DMS79 (cell line): ENCODE data around the gene ITFG1.

Source experiments
- DNase-seq: peaks from one replicate; lab custom pipeline; 2025; lab: John Stamatoyannopoulos, UW

Gene ITFG1

DNA sequence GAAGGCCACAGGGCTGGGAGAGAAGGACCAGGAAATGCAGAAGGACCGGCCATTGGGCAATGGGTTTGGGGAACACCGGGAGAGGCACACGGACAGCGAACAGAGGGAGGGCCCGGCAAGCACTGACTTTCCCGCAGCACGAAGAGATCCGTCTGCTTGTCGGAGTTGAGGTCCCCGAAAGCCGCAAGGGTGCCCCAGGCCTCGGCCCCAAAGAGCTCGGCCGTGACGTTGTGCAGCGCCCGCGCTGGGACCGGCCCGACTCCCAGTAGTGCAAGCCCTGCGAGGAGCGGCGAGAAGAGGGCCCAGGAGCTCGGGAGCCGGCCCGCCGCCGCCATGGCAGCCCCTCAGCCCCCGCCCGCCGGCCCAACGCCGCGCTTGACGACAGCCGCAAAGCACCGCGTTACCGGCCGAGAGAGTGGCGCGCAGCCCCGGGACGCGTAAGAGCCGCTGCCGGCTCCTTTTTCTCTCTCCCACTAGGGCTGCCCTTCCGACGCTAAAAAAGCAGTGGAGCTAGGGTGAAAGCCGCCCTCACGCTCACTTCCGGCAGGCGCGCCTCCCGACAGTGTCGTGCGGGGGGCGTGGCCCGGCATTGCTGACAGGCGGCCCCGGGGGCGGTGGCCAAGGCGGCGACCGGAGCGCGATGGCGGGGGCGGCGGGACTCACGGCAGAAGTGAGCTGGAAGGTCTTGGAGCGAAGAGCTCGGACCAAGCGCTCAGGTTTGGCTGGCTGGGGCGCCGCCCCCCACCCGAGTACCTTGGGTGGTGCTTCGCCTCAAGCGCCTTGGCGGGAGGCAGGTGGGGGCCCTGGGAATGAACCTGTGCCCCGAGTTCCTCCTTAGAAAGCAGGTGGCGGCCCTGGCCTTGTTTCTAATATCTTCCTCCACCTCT lies at the start of gene ITFG1, which contains the start of gene PHKB:
Gene ITFG1, minus strand, starts transcription at position 353 of the 887 bp plus-strand sequence. Its CDS starts 18 bp downstream, at position 335.
Gene PHKB, plus strand, starts transcription at position 621 of the 887 bp plus-strand sequence. Its CDS starts 20 bp downstream, at position 641.
- DNase-seq = peak; percentile 58

DNA sequence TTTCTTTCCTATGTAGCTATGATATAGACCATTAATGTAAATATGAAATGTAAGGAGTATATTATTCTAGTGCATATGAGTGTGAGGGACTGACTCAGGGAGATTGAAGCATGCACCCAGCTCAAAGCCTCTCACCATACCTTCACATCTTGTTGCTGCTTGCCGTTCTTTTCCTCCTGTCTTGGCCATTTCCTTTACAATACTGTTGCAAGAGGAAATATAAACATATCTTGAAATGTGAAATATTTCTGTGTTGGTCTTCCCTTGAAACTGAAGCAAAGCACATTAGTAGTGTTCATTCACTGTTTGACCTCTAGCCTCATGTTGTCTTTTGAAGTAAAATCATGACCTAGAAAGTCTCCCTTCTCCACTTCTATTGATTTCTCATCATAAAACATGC lies 46.8 kb upstream of the ITFG1 start:
- no peak for DNase-seq

DNA sequence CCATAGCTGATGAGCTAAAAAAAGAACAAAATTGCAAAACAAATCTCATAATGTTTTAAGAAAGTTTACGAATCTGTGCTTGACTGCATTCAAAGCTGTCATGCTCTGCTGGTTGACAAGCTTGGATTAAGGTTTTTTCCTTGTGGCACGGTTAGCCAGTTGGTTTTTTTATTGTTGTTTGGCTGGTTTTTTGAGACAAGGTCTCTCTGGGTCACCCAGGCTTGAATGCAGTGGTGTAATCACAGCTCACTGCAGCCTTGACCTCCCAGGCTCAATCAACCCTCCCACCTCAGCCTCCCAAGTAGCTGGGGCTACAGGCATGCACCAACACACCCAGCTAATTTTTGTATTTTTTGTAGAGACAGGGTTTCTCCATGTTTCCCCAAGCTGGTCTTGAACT lies 45.9 kb upstream of the ITFG1 start:
- no peak for DNase-seq

DNA sequence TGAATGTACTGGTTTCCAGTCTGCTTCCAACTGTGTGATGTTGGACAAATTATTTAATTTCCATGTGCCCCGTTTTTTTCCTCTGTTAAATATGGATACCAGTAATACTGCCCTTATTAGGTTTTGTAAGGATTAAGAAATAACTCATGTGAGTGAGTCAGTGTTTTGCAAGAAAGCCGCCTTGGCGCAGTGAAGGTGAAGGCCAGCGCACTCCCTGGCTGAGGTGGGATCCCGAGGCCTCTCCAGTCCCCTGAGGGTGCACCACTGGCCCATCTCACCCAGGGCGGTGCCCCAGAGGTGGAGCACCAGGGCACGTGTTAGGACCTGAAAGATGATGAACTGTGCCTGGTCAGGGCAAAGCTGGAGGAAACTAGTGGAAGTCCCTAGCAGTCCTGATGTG lies 43.7 kb upstream of the ITFG1 start:
- DNase-seq = no peak

- no peak for DNase-seq
These were observed 43.1 kb upstream of the ITFG1 start for GRCh38 chr16:47503936-47504335.

- no peak for DNase-seq
These were observed 38.9 kb upstream of the ITFG1 start for GRCh38 chr16:47499700-47500264.

DNA sequence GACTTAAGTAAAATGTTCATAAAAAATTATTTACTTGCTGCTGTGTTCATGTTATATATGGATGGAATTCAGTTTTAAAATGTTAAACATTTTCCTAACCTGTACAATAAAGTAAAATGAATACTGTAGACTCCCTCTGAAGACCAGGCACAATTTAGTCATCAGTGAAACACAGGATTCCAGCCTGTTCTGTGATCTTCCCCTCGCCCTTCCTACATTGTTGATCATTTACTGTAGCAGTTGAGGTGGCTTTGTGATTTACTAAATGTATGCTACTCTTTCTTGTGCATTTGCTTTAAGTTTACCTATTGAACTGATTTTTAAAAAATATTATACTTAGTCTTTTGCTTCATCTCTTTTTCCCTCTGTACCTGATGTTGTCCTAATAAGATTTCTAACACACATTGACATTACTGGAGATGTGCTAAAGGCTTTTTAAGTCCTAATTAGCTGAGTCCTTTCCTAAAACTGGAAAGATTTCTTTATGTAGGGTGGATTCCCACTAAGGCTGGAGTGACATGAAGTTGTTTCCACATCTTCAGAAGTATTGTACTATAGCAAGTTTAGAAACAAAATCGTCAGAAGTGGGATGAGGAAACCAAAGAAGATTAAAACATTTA lies 38.3 kb upstream of the ITFG1 start:
- DNase-seq = no peak

DNA sequence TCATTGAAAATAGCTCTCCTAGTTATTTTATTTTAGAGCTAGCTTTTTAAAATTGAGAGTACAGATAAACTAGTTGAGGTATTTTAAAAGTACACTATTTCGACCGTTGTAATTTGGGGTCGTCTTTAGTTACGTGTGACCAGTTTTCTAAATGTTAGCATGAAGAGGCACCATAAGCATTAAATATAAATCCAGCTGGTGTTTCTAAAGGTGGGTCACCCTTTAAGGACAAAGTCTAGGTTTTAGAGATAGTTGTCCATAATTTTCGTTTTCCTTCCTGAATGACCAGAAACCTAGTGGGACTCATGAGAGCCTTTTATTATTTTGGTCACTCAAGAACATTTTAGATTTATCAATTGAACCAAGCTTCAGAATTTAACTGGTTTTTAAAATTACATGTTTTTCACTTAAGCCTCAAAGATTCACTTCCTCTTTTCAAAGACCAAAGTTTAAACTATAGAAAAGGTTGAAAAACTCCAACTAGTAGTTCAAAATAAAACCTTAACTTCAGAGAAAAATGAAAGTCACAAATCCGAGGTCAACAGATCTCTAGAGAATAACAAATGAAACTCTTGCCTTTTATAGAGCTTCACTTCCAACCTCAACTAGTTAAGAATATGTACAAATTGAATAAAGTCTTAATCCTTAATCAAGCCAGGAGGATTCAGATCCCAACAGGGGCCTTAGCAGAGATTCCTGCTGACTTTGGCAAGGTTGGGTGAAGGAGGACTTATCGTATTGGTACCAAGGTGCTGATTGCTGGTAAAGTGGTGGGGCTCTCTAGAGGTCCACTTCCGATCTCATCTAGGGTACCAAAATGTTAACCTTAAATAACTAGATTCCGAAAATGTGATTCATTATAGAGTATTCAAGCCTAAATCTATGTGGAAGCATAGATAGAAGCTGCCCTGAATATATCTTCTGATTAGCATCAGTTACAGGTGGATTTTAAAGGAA lies 32.8 kb upstream of the ITFG1 start:
- DNase-seq = no peak

DNA sequence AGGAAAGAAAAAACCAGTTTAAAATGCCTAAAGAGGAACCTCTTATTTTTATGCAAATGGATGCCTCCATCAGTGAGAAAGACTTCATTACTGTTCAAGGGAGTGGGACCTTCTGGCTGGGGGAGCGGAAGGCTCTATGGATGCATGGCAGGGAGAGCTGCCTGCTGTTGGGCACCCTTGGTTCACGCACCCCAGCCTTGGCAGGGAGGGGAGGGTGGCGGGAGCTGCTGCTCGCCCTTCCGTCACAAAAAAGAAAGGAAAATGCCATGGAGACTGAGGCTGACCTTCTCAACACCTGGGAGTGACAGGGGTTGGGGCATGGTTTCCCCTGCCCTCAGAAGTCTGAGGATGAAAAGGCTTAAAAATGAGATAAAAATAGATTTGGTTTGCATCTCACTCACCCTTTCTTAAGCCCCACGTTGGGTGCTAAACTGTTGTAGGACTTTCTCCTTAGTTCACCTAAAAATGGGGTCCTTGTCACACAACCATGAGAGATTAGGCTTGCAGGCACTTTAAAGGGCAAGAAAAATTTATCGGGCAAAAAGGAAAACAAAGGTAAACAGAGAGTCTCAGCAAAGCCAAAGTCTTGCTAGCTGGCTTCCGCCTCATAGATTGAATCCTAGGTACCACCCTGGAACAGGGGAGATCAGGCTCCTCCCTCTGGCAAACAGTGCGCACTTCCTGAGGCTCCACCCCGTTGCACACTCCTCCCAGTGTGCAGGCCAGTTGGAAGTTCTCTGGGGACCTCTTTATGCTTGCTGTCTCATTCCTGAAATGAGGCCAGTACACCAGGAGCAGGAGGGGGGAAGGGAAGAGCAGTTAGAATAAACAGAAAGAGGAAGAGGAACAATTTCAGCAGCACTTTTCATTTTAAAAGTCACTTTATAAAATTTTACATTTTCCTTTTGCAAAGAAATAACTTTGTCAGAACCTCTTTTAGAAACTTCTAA lies 31.8 kb upstream of the ITFG1 start:
- DNase-seq = no peak

DNA sequence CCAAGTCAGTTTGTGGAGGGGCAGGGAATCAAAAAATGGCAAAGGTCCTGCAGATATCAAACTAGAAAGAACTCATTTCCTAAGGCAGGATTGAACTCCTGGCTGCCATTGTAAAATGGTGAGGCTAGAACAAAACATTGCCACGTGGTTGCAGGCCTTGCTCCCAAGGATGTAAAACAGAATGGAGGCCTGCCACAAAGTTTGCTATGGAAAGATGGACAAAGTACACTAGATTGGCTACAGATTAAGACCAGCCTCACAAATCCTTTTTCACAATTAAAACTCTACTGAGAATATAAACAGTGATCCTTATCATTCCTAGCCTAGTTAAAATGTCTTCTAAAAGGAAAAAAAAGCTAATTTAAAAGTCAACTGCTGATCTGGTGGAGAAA lies 31.2 kb upstream of the ITFG1 start:
- no peak for DNase-seq

DNA sequence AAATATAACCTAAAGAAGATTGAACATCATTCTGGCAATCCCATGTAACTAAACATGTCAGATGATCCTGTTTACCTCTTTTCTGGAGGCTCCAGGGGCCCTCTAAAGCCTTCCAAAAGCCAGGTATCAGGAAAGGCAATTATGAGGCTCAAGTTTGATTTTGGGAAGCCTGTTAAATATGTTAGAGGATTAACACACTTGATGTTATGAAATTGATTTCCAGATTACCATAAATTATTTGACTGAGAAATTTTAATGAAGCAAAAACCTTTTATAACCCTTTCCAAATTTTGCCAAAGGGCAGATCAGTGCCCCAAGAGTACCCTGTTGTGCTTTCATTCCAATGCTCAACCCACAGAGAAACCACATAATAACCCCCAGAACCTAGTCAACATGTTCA lies 29.6 kb upstream of the ITFG1 start:
- no peak for DNase-seq

DNA sequence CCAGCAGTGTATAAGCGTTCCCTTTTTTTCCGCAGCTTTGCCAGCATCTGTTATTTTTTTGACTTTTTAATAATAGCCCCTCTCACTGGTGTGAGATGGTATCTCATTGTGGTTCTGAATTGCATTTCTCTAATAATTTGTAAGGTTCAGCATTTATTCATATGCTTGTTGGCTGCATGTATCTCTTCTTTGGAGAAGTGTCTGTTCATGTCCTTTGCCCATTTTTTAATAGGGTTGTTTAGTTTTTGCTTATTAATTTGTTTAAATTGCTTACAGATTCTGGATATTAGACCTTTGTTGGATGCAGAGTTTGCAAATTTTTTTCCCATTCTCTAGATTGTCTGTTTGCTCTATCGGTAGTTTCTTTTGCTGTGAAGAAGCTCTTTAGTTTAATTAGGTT lies 27.2 kb upstream of the ITFG1 start:
- no peak for DNase-seq

DNA sequence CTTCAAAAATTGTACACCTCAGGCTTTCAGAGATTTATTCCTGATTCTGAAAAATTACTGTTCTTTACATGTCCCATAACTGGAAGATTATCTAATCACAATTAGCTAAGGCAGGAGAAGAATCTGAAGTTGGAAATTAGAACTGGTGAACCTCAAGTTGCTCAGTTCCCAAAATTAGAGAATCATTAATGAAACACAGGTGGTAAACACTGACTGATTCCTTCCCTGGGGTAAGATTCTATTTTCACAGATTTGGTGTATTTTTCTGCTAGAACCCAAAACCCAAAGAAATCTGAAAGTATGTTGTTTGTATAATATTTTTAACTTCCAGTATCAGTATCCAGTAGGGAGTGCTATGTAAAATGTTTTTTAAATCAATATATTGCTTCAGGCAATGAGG lies 26.0 kb upstream of the ITFG1 start:
- no peak for DNase-seq

DNA sequence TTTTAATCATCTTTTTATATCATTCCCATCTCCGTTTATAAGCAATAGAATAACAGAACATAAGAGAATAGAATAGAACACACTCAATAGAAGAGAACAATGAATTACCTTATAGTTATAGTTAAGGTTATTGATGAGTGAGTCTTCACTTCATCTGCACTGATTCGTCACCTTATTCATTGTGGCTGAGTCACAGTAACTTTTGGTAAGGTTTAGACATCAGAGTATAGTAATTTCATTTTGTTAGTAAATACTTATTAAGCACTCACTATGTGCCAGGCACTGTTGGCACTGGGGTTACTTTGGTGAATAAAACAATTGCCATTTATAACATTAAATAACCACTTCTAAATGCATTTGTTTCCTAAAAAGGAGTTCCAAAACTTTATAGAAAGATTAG lies 22.8 kb upstream of the ITFG1 start:
- no peak for DNase-seq

DNA sequence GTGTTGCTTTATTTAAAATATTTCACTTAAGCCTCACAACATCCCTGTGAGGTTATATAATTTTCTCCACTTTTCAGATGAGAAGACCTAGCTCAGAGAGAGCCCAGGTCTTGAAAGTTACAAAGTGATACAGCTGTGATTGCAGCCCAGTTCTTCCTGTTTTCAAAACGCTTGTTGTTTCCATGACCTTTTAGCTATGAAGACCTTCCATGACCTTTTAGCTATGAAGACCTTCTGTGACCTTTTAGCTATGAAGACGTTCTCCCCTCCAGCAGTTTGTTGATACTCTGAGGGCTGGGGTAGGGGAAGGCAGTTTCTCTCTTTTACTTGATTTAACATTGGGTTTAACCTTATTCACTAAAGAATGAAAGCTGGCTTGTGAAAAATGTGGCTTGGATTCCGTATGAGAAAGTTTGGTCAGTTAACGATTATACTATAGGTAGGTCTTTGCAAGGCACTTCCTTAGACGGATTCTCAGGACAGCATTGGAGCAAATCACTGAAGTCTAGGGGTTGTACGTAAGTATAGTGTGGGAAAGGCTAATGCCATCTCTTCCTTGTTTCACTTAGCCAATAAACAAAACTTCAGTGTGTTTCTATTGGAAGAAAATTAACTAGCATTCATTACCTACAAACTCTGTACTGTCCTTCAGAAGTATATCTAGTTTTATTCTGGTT lies 21.0 kb upstream of the ITFG1 start:
- DNase-seq = no peak

- no peak for DNase-seq
These were observed 19.5 kb upstream of the ITFG1 start for GRCh38 chr16:47480410-47480809.

DNA sequence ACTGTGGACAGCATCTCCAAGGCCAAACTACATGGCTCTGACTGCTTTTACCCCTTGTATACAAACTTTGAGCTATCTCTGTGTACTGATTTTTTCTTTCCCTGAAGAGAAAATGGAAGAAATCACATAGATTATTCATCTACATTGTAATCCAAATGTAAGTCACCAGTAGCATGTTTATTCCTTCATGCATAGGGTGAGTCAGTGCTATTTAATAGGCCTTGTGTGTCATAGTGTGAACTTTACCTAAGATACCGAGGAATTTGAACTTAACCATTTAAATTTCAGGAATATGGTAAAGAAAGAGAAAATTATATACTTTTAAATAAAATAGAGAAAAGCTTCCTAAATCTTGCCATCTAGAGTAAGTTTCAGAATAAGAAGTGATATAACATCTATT lies 16.8 kb upstream of the ITFG1 start:
- no peak for DNase-seq

DNA sequence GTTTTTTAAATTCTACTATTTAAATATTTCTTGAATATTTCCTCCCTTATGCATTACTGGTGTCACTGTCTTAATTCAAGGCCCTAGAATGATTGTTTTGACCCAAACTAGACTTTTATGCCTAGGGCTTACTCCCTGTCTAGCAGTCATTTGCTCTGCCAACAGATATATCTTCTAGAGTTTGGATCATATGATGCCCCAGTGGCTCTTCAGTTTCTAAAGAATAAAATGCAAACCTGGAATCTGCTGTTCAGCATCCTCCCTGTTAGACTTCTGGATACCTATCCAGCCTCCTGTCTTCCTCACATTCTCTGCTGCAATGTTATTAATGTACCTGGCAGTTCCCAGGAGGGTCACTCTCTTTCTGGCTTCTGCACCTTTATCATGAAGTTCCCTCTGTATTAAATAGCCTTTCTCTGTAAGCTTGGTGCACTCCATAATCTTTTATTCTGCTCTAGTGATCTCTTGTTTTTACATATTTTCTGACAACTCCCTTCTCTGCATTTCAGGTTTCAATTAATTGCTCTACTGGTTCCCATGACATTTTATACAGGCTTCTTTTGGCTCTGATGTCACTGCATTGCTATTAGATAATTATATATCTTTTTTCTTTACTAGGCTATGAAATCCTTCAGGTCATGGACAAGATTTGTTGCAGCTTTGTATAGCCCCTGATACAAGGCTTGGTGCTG lies 15.9 kb upstream of the ITFG1 start:
- DNase-seq = no peak

- DNase-seq = no peak
These were observed 14.9 kb upstream of the ITFG1 start for GRCh38 chr16:47475786-47476185.

GRCh38 chr16:47473792-47474191 lies 12.9 kb upstream of the ITFG1 start:
- no peak for DNase-seq
